Neural progenitor cell (in vitro differentiated cells): ENCODE data around the gene TLCD1. TPM values are rescaled to one million over a fixed set of nuclear protein-coding genes. Genes with fewer than 3 reads are reported as not detected.

Experiments used
- DNase-seq: peaks from one replicate; pipeline ENCODE4 v3.0.0-alpha.2; 2016; ENCODE audit warnings: low spot score
- H2AFZ ChIP-seq: fragments of 200-600 bp; sonication (generic); replicated peaks from 2 replicates; pipeline ENCODE4 v1.6.1; 2016; ENCODE audit warnings: antibody characterized with exemption
- H3F3A ChIP-seq: fragments of 200-600 bp; sonication (generic); 2 replicates; pipeline ENCODE4 v1.6.1; 2016; ENCODE audit warnings: antibody characterized with exemption, low read depth
- H3K27ac ChIP-seq: fragments of 200-600 bp; sonication (generic); 2 replicates; pipeline ENCODE4 v1.5.1; 2016; ENCODE audit warnings: mild to moderate bottlenecking
- H3K27me3 ChIP-seq: fragments of 200-600 bp; sonication (generic); 2 replicates; pipeline ENCODE4 v1.6.1; 2016; ENCODE audit warnings: mild to moderate bottlenecking, moderate library complexity
- H3K36me3 ChIP-seq: fragments of 200-600 bp; sonication (generic); 2 replicates; pipeline ENCODE4 v1.5.1; 2016
- H3K4me1 ChIP-seq: fragments of 200-600 bp; sonication (generic); 2 replicates; pipeline ENCODE4 v1.6.1; 2016; ENCODE audit warnings: mixed run types
- H3K4me2 ChIP-seq: fragments of 200-600 bp; sonication (generic); 2 replicates; pipeline ENCODE4 v1.6.1; 2016
- H3K4me3 ChIP-seq: fragments of 200-600 bp; sonication (generic); 2 replicates; pipeline ENCODE4 v1.5.1; 2016
- H3K79me2 ChIP-seq: fragments of 200-600 bp; sonication (generic); 2 replicates; pipeline ENCODE4 v1.6.1; 2016; ENCODE audit warnings: low read depth
- H3K9ac ChIP-seq: fragments of 200-600 bp; sonication (generic); 2 replicates; pipeline ENCODE4 v1.6.1; 2016
- H3K9me3 ChIP-seq: fragments of 200-600 bp; sonication (generic); 2 replicates; pipeline ENCODE4 v1.5.1; 2016; ENCODE audit warnings: low read depth
- H4K20me1 ChIP-seq: fragments of 200-600 bp; sonication (generic); 2 replicates; pipeline ENCODE4 v1.6.1; 2016; ENCODE audit warnings: low read depth
- H3K27ac Mint-ChIP-seq: 3 replicates; pipeline ENCODE4 v1.8.0; 2021; ENCODE audit warnings: mixed read lengths
- H3K27me3 Mint-ChIP-seq: 2 replicates; pipeline ENCODE4 v1.8.0; 2022; ENCODE audit warnings: low read depth, mild to moderate bottlenecking, inconsistent platforms, moderate library complexity, mixed read lengths; ENCODE audit not compliant: insufficient read depth
- H3K36me3 Mint-ChIP-seq: 3 replicates; pipeline ENCODE4 v1.8.0; 2021; ENCODE audit warnings: mixed read lengths
- H3K4me1 Mint-ChIP-seq: 3 replicates; pipeline ENCODE4 v1.8.0; 2021; ENCODE audit warnings: mixed read lengths
- H3K4me3 Mint-ChIP-seq: 3 replicates; pipeline ENCODE4 v1.8.0; 2021; ENCODE audit warnings: mild to moderate bottlenecking, moderate library complexity, mixed read lengths
- H3K9me3 Mint-ChIP-seq: 3 replicates; pipeline ENCODE4 v1.8.0; 2020; ENCODE audit warnings: mixed read lengths
- EZH2 ChIP-seq: fragments of 200-600 bp; sonication (generic); IDR thresholded peaks from 2 replicates; pipeline ENCODE4 v1.6.1; 2017; ENCODE audit warnings: antibody characterized with exemption, mild to moderate bottlenecking, moderate library complexity
- EZH2phosphoT487 ChIP-seq: fragments of 200-600 bp; sonication (generic); IDR thresholded peaks from 2 replicates; pipeline ENCODE4 v1.6.1; 2017; ENCODE audit warnings: antibody characterized with exemption
- total RNA-seq: library from RNA; depleted of rRNA; stranded (reverse); fragments of >200 nt; gene quantifications from 2 replicates; pipeline ENCODE4 v1.2.3, GENCODE V29; 2015; ENCODE audit warnings: low replicate concordance
- TF ChIP-seq, protein P1 (sequence below): fragments of 200-600 bp; sonication (generic); IDR thresholded peaks from 2 replicates; pipeline ENCODE4 v1.5.1; 2017; ENCODE audit warnings: antibody characterized with exemption, mild to moderate bottlenecking

TLCD1 gene
- total RNA-seq, 1 donor from 2014 or later: 13.4 TPM

DNA sequence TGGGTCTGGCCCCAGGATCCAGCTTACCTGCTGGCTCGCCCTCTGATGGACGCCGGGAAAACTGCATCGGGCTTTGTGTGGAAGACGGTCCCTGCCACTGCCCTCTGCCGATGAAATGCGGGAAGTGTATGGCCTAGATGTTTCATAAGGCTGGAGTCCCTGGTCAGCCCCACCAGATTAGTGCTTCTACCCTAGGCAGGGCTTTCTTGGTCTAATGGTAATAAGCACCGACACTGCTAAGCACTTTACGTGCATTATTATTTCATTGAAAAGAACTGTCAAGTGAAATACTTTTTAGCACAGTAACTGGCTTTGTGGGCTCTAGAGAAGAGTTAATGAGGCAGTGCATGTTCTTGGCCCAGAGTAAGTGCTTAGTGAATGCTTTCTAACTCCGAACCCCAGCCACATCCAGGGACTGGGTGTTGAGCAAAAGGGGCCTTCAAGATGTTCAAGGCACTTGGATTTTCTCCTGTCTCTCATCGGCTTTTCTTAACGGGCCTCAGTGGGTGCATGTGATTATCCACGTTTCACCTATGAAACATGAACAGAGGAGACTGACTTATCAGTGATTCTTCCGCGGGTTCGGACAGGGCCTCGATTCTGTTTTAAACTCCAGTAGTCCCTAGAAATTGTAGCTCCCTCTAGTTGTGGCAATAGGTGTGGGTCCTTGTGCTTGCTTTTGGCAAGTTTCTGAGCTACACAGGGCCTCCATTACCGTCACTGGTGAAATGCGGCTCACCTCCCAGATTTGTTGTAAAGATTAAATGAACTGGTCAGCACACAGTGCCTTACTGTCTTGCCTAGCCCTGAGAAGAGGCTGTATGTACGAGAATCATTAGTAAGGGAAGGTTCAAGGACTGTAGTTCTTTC lies 24.4 kb upstream of the TLCD1 start:
- peaks cover 41% of the 10 kb centered on the region for H3K79me2 ChIP-seq
- no peaks in the 10 kb centered on the region for H3K27me3 ChIP-seq
- Mint-ChIP-seq H3K4me3 (no peak overlapping the region), H3K27ac (peak overlapping the region; percentile 33), H3K36me3 (peaks cover 9% of the 10 kb centered on the region), H3K9me3 (no peaks in the 10 kb centered on the region), H3K4me1 (peaks cover 27% of the 10 kb centered on the region), H3K27me3 (no peaks in the 10 kb centered on the region)
- H3F3A ChIP-seq: peaks cover 73% of the 10 kb centered on the region
- no peaks in the 10 kb centered on the region for H3K9me3 ChIP-seq
- no peak overlapping the region for H3K27ac ChIP-seq
- H3K4me2 ChIP-seq: no peak overlapping the region
- H3K4me3 ChIP-seq: no peak overlapping the region
- no peak for TF ChIP-seq EZH2
- TF ChIP-seq, protein P1, sequence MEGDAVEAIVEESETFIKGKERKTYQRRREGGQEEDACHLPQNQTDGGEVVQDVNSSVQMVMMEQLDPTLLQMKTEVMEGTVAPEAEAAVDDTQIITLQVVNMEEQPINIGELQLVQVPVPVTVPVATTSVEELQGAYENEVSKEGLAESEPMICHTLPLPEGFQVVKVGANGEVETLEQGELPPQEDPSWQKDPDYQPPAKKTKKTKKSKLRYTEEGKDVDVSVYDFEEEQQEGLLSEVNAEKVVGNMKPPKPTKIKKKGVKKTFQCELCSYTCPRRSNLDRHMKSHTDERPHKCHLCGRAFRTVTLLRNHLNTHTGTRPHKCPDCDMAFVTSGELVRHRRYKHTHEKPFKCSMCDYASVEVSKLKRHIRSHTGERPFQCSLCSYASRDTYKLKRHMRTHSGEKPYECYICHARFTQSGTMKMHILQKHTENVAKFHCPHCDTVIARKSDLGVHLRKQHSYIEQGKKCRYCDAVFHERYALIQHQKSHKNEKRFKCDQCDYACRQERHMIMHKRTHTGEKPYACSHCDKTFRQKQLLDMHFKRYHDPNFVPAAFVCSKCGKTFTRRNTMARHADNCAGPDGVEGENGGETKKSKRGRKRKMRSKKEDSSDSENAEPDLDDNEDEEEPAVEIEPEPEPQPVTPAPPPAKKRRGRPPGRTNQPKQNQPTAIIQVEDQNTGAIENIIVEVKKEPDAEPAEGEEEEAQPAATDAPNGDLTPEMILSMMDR: peak; percentile 99
- peaks cover 16% of the 10 kb centered on the region for H3K4me1 ChIP-seq
- DNase-seq: peak; percentile 96
- H2AFZ ChIP-seq: no peak overlapping the region
- peaks cover 57% of the 10 kb centered on the region for H4K20me1 ChIP-seq
- peaks cover 7% of the 10 kb centered on the region for H3K36me3 ChIP-seq
- no peak overlapping the region for H3K9ac ChIP-seq

GRCh38 chr17:28749516-28750177 lies 23.6 kb upstream of the TLCD1 start:
- TF ChIP-seq EZH2phosphoT487: no peak
- TF ChIP-seq, protein P1: no peak
- TF ChIP-seq EZH2: no peak
- H4K20me1 ChIP-seq: peaks cover 64% of the 10 kb centered on the region
- H3K27ac ChIP-seq: no peak overlapping the region
- Mint-ChIP-seq H3K4me1 (peaks cover 27% of the 10 kb centered on the region), H3K36me3 (peaks cover 9% of the 10 kb centered on the region), H3K27ac (no peak overlapping the region), H3K4me3 (no peak overlapping the region), H3K27me3 (peaks cover 2% of the 10 kb centered on the region), H3K9me3 (no peaks in the 10 kb centered on the region)
- no peak overlapping the region for H2AFZ ChIP-seq
- DNase-seq: no peak
- H3K4me3 ChIP-seq: no peak overlapping the region
- H3K9me3 ChIP-seq: no peaks in the 10 kb centered on the region
- peaks cover 49% of the 10 kb centered on the region for H3K79me2 ChIP-seq
- H3K9ac ChIP-seq: no peak overlapping the region
- H3F3A ChIP-seq: peaks cover 81% of the 10 kb centered on the region
- no peaks in the 10 kb centered on the region for H3K27me3 ChIP-seq
- H3K4me1 ChIP-seq: peaks cover 16% of the 10 kb centered on the region
- no peak overlapping the region for H3K4me2 ChIP-seq
- H3K36me3 ChIP-seq: peaks cover 7% of the 10 kb centered on the region

GRCh38 chr17:28748852-28749515 lies 23.0 kb upstream of the TLCD1 start:
- Histone ChIP-seq H3K9me3 (no peaks in the 10 kb centered on the region), H3F3A (peaks cover 85% of the 10 kb centered on the region), H3K27ac (no peak overlapping the region), H3K36me3 (peaks cover 7% of the 10 kb centered on the region), H3K4me2 (no peak overlapping the region), H3K9ac (no peak overlapping the region), H3K79me2 (peaks cover 56% of the 10 kb centered on the region), H4K20me1 (peaks cover 68% of the 10 kb centered on the region), H2AFZ (no peak overlapping the region), H3K4me3 (no peak overlapping the region), H3K4me1 (peaks cover 16% of the 10 kb centered on the region), H3K27me3 (no peaks in the 10 kb centered on the region)
- H3K4me1 Mint-ChIP-seq: peaks cover 27% of the 10 kb centered on the region
- H3K27ac Mint-ChIP-seq: no peak overlapping the region
- H3K9me3 Mint-ChIP-seq: no peaks in the 10 kb centered on the region
- TF ChIP-seq, protein P1: no peak
- TF ChIP-seq EZH2phosphoT487 (no peak), EZH2 (no peak)
- no peak for DNase-seq
- peak overlapping the region; percentile 70 for H3K4me3 Mint-ChIP-seq
- H3K36me3 Mint-ChIP-seq: peaks cover 9% of the 10 kb centered on the region
- H3K27me3 Mint-ChIP-seq: peaks cover 2% of the 10 kb centered on the region
